H9 (cell line): Measurements from ENCODE around the gene TSG101. TPM values are rescaled to one million over a fixed set of nuclear protein-coding genes. Genes with fewer than 3 reads are reported as not detected.

Experiments
- DNase-seq: peaks from one replicate; pipeline ENCODE4 v3.0.0-alpha.2; 2017
- H2AFZ ChIP-seq: one replicate; pipeline ENCODE4 v1.6.1; 2013; ENCODE audit warnings: mild to moderate bottlenecking, low read length, control low read depth, moderate library complexity
- H2AK5ac ChIP-seq: 2 replicates; pipeline ENCODE4 v1.6.1; 2013; ENCODE audit warnings: low read length, control low read depth, mixed read lengths; ENCODE audit not compliant: insufficient read length
- H2BK120ac ChIP-seq: one replicate; pipeline ENCODE4 v1.6.1; 2013; ENCODE audit warnings: low read depth, mild to moderate bottlenecking, low read length, control low read depth, inconsistent platforms; ENCODE audit not compliant: poor library complexity, severe bottlenecking
- H2BK12ac ChIP-seq: 2 replicates; pipeline ENCODE4 v1.6.1; 2013; ENCODE audit warnings: low read length, control low read depth, mixed read lengths, low read depth; ENCODE audit not compliant: insufficient read length
- H2BK15ac ChIP-seq: 2 replicates; pipeline ENCODE4 v1.6.1; 2013; ENCODE audit warnings: low read depth, low read length, control low read depth
- H2BK20ac ChIP-seq: one replicate; pipeline ENCODE4 v1.6.1; 2013; ENCODE audit warnings: low read depth, mild to moderate bottlenecking, low read length, control low read depth, inconsistent platforms; ENCODE audit not compliant: poor library complexity, severe bottlenecking
- H2BK5ac ChIP-seq: 2 replicates; pipeline ENCODE4 v1.6.1; 2013; ENCODE audit warnings: low read length, control low read depth, mixed read lengths; ENCODE audit not compliant: insufficient read length
- H3K14ac ChIP-seq: 2 replicates; pipeline ENCODE4 v1.6.1; 2013; ENCODE audit warnings: low read length, control low read depth; ENCODE audit not compliant: insufficient read depth
- H3K18ac ChIP-seq: 2 replicates; pipeline ENCODE4 v1.6.1; 2013; ENCODE audit warnings: low read depth, mild to moderate bottlenecking, mixed read lengths, low read length, control low read depth; ENCODE audit not compliant: insufficient read length
- H3K23ac ChIP-seq: 2 replicates; pipeline ENCODE4 v1.6.1; 2013; ENCODE audit warnings: low read length, control low read depth, mixed read lengths, low read depth; ENCODE audit not compliant: insufficient read length
- H3K23me2 ChIP-seq: 2 replicates; pipeline ENCODE4 v1.6.1; 2013; ENCODE audit warnings: low read depth, mild to moderate bottlenecking, mixed read lengths, low read length, control low read depth; ENCODE audit not compliant: insufficient read length, poor library complexity, severe bottlenecking
- H3K27ac ChIP-seq: 2 replicates; pipeline ENCODE4 v1.5.1; 2013; ENCODE audit warnings: low read length, control low read depth, mixed read lengths, low read depth; ENCODE audit not compliant: insufficient read length
- H3K27me3 ChIP-seq: 2 replicates; pipeline ENCODE4 v1.6.1; 2013; ENCODE audit warnings: low read length, control low read depth, inconsistent platforms; ENCODE audit not compliant: insufficient read depth
- H3K4ac ChIP-seq: 2 replicates; pipeline ENCODE4 v1.6.1; 2013; ENCODE audit warnings: low read depth, mild to moderate bottlenecking, control low read depth, inconsistent platforms, low read length, moderate library complexity
- H3K4me1 ChIP-seq: 2 replicates; pipeline ENCODE4 v1.6.1; 2013; ENCODE audit warnings: low read length, control low read depth, inconsistent platforms; ENCODE audit not compliant: insufficient read depth
- H3K4me2 ChIP-seq: 2 replicates; pipeline ENCODE4 v1.6.1; 2013; ENCODE audit warnings: low read length, control low read depth, mixed read lengths; ENCODE audit not compliant: insufficient read length, insufficient read depth
- H3K56ac ChIP-seq: 2 replicates; pipeline ENCODE4 v1.6.1; 2013; ENCODE audit warnings: low read depth, mild to moderate bottlenecking, mixed read lengths, low read length, control low read depth; ENCODE audit not compliant: insufficient read length
- H3K79me1 ChIP-seq: 2 replicates; pipeline ENCODE4 v1.6.1; 2013; ENCODE audit warnings: low read depth, mild to moderate bottlenecking, moderate library complexity, low read length, control low read depth, inconsistent platforms; ENCODE audit not compliant: insufficient read depth, poor library complexity, severe bottlenecking
- H3K79me2 ChIP-seq: 2 replicates; pipeline ENCODE4 v1.6.1; 2013; ENCODE audit warnings: low read length, control low read depth, inconsistent platforms; ENCODE audit not compliant: insufficient read depth
- H3K9ac ChIP-seq: 2 replicates; pipeline ENCODE4 v1.6.1; 2013; ENCODE audit warnings: low read length, control low read depth, mixed read lengths; ENCODE audit not compliant: insufficient read length; ENCODE audit errors: extremely low read depth
- H3K9me3 ChIP-seq: one replicate; pipeline ENCODE4 v1.6.1; 2013; ENCODE audit warnings: low read depth, low read length, inconsistent platforms; ENCODE audit not compliant: control insufficient read depth
- H3T11ph ChIP-seq: one replicate; pipeline ENCODE4 v1.6.1; 2013; ENCODE audit warnings: mild to moderate bottlenecking, low read length, control low read depth, inconsistent platforms
- H4K20me1 ChIP-seq: one replicate; pipeline ENCODE4 v1.6.1; 2013; ENCODE audit not compliant: control insufficient read depth, insufficient read length, insufficient read depth
- H4K5ac ChIP-seq: 2 replicates; pipeline ENCODE4 v1.6.1; 2013; ENCODE audit warnings: low read depth, mild to moderate bottlenecking, mixed read lengths, low read length, control low read depth; ENCODE audit not compliant: insufficient read length
- H4K8ac ChIP-seq: replicated peaks from 2 replicates; pipeline ENCODE4 v1.6.1; 2013; ENCODE audit warnings: low read length, control low read depth, mixed read lengths, low read depth; ENCODE audit not compliant: insufficient read length
- H4K91ac ChIP-seq: 2 replicates; pipeline ENCODE4 v1.6.1; 2013; ENCODE audit warnings: low read depth, mild to moderate bottlenecking, moderate library complexity, mixed read lengths, low read length, control low read depth; ENCODE audit not compliant: insufficient read length
- H3K27ac Mint-ChIP-seq, 3 experiments: 2 replicates in 2 of 3; 3 replicates in 1 of 3; pipeline ENCODE4 v1.8.0; 2020 to 2021; ENCODE audit warnings: mixed read lengths in 3 of 3, mild to moderate bottlenecking in 1 of 3, moderate library complexity in 1 of 3
- H3K27me3 Mint-ChIP-seq: 2 replicates; pipeline ENCODE4 v1.8.0; 2021; ENCODE audit warnings: low read depth, mild to moderate bottlenecking, moderate library complexity, mixed read lengths
- H3K36me3 Mint-ChIP-seq, 3 experiments: 2 replicates in 2 of 3; 3 replicates in 1 of 3; pipeline ENCODE4 v1.8.0; 2020 to 2021; ENCODE audit warnings: low read depth in 3 of 3, mixed read lengths in 3 of 3; ENCODE audit not compliant: insufficient read depth in 1 of 3
- H3K4me1 Mint-ChIP-seq, 2 experiments: 2 replicates each; pipeline ENCODE4 v1.8.0; 2020; ENCODE audit warnings: mixed read lengths in 2 of 2
- H3K4me3 Mint-ChIP-seq, 2 experiments: 2 replicates in 1 of 2; 3 replicates in 1 of 2; pipeline ENCODE4 v1.8.0; 2020 to 2021; ENCODE audit warnings: mild to moderate bottlenecking in 2 of 2, mixed read lengths in 2 of 2, moderate library complexity in 1 of 2
- H3K9me3 Mint-ChIP-seq, 2 experiments: 2 replicates in 1 of 2; 3 replicates in 1 of 2; pipeline ENCODE4 v1.8.0; 2020; ENCODE audit warnings: mild to moderate bottlenecking in 2 of 2, mixed read lengths in 2 of 2, moderate library complexity in 1 of 2
- WGBS: extraction: QIAGEN DNeasy Blood & Tissue Kit; methylation state at CpG from one replicate; pipeline ENCODE4 v1.1.7; 2013; ENCODE audit warnings: missing lambda C conversion rate, low lambda C conversion rate, mixed read lengths; ENCODE audit not compliant: insufficient read length; ENCODE audit errors: extremely low coverage; 5-methylcytosine and 5-hydroxymethylcytosine counted together
- total RNA-seq: library from RNA; stranded (reverse); gene quantifications from 2 replicates; pipeline ENCODE4 v1.2.1, GENCODE V29; 2021
- TF ChIP-seq, protein P1 (sequence below): fragments of 200-600 bp; sonication (generic); conservative IDR thresholded peaks from 3 replicates; pipeline ENCODE4 v1.8.0; 2021; ENCODE audit warnings: antibody characterized with exemption, mild to moderate bottlenecking

The TSG101 gene
- total RNA-seq, 1 experiment from 2014 or later, result 50.3 TPM

DNA sequence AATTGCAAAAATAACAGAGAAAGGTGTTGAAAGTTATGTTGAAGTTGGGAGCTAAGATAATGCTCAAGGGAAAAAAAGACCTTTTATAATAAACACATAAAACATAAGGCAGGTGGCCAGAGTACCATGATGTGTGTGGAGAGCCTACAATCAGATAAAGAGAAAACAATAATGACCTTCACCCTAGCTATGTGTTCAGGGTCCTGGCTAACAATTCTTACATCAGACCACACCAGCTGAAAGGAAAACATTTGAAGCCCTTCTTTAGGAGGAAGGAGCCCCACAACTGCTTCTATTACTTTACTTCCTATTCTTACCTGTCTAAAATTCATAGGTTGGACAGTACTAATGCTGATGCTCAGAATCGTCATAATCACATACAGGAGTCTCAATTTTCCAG is 2.5 kb downstream of the TSG101 start:
- no CpG with 5 or more reads among the region's 1 CpG for WGBS

More for the DNA sequence above, 2.5 kb downstream of the TSG101 start:
- H3T11ph ChIP-seq, result no peak overlapping the region
- H3K4me3 Mint-ChIP-seq, result no peak overlapping the region
- no peak overlapping the region for H3K27ac ChIP-seq
- no peaks in the 10 kb centered on the region for H3K79me1 ChIP-seq
- no peak overlapping the region for H2BK5ac ChIP-seq
- H3K36me3 Mint-ChIP-seq, result peaks cover 0 to 14% (median 14%) of the 10 kb centered on the region in 3 experiments; a peak in 4 of 7 replicates
- H4K5ac ChIP-seq, result no peak overlapping the region
- H2BK15ac ChIP-seq, result no peak overlapping the region
- H3K27ac Mint-ChIP-seq, result no peak overlapping the region
- no peaks in the 10 kb centered on the region for H3K9me3 Mint-ChIP-seq
- H3K27me3 Mint-ChIP-seq, result no peaks in the 10 kb centered on the region
- no peak overlapping the region for H2BK20ac ChIP-seq
- no peak for DNase-seq
- no peaks in the 10 kb centered on the region for H3K27me3 ChIP-seq
- H2BK120ac ChIP-seq, result no peak overlapping the region
- no peak overlapping the region for H2AFZ ChIP-seq
- H2AK5ac ChIP-seq, result no peak overlapping the region
- no peak overlapping the region for H3K4me2 ChIP-seq
- H3K56ac ChIP-seq, result no peak overlapping the region
- H4K20me1 ChIP-seq, result no peaks in the 10 kb centered on the region
- no peaks in the 10 kb centered on the region for H3K4me1 ChIP-seq
- H3K79me2 ChIP-seq, result peaks cover 10% of the 10 kb centered on the region; the same call in 1 of the 2 replicates
- TF ChIP-seq, protein P1, sequence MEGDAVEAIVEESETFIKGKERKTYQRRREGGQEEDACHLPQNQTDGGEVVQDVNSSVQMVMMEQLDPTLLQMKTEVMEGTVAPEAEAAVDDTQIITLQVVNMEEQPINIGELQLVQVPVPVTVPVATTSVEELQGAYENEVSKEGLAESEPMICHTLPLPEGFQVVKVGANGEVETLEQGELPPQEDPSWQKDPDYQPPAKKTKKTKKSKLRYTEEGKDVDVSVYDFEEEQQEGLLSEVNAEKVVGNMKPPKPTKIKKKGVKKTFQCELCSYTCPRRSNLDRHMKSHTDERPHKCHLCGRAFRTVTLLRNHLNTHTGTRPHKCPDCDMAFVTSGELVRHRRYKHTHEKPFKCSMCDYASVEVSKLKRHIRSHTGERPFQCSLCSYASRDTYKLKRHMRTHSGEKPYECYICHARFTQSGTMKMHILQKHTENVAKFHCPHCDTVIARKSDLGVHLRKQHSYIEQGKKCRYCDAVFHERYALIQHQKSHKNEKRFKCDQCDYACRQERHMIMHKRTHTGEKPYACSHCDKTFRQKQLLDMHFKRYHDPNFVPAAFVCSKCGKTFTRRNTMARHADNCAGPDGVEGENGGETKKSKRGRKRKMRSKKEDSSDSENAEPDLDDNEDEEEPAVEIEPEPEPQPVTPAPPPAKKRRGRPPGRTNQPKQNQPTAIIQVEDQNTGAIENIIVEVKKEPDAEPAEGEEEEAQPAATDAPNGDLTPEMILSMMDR, result no peak
- no peaks in the 10 kb centered on the region for H3K9me3 ChIP-seq
- H2BK12ac ChIP-seq, result no peak overlapping the region
- H3K23ac ChIP-seq, result no peak overlapping the region
- no peak overlapping the region for H4K8ac ChIP-seq
- H3K14ac ChIP-seq, result no peak overlapping the region
- H3K9ac ChIP-seq, result no peak overlapping the region
- peaks cover 6 to 7% of the 10 kb centered on the region in 2 experiments for H3K4me1 Mint-ChIP-seq
- no peak overlapping the region for H4K91ac ChIP-seq
- H3K4ac ChIP-seq, result no peak overlapping the region
- no peak overlapping the region for H3K18ac ChIP-seq
- H3K23me2 ChIP-seq, result no peaks in the 10 kb centered on the region
